DMS 273 (cell line): ENCODE data around the gene ATXN1.
"Not testable (repeated sequence)": the region's sequence is repeated elsewhere in the genome, so short reads cannot be mapped to it uniquely, and the experiment has no call there.

ENCODE experiments used
- DNase-seq: peaks from one replicate; lab custom pipeline; 2025; ENCODE audit not compliant: unreplicated experiment; lab: John Stamatoyannopoulos, UW

The ATXN1 gene

GRCh38 chr6:16725145-16725864 lies 36.0 kb downstream of the ATXN1 start:
- no peak for DNase-seq

- DNase-seq = peak; percentile 52
Observed at GRCh38 chr6:16723826-16724225, 37.4 kb downstream of the ATXN1 start.

GRCh38 chr6:16723402-16723801 lies 37.9 kb downstream of the ATXN1 start:
- no peak for DNase-seq

GRCh38 chr6:16722630-16723029 lies 38.6 kb downstream of the ATXN1 start:
- DNase-seq = peak; percentile 16

GRCh38 chr6:16721977-16722376 lies 39.3 kb downstream of the ATXN1 start:
- DNase-seq = peak; percentile 82

- no peak for DNase-seq
Observed at GRCh38 chr6:16720861-16721260, 40.4 kb downstream of the ATXN1 start.

- DNase-seq = no peak
Observed at GRCh38 chr6:16719488-16719887, 41.8 kb downstream of the ATXN1 start.

GRCh38 chr6:16718356-16718755 lies 42.9 kb downstream of the ATXN1 start:
- no peak for DNase-seq

GRCh38 chr6:16717275-16717942 lies 43.9 kb downstream of the ATXN1 start:
- DNase-seq = no peak

GRCh38 chr6:16716321-16716858 lies 44.9 kb downstream of the ATXN1 start:
- DNase-seq = no peak

- DNase-seq = no peak
Observed at GRCh38 chr6:16713597-16713996, 47.7 kb downstream of the ATXN1 start.

- DNase-seq = peak; percentile 77
Observed at GRCh38 chr6:16712931-16713484, 48.3 kb downstream of the ATXN1 start.

- peak; percentile 41 for DNase-seq
Observed at GRCh38 chr6:16712255-16712930, 48.9 kb downstream of the ATXN1 start.

- no peak for DNase-seq
Observed at GRCh38 chr6:16711546-16712254, 49.6 kb downstream of the ATXN1 start.

GRCh38 chr6:16706911-16707783 lies 54.1 kb downstream of the ATXN1 start:
- DNase-seq = no peak

- DNase-seq = not testable (repeated sequence)
Observed at GRCh38 chr6:16706491-16706890, 54.8 kb downstream of the ATXN1 start.

- DNase-seq = no peak
Observed at GRCh38 chr6:16706029-16706428, 55.2 kb downstream of the ATXN1 start.

- DNase-seq = no peak
Observed at GRCh38 chr6:16705081-16705993, 55.9 kb downstream of the ATXN1 start.
